HG02763 (cell line): ENCODE measurements around the gene SH3PXD2A.
"Not testable (repeated sequence)": the region's sequence is repeated elsewhere in the genome, so short reads cannot be mapped to it uniquely, and the experiment has no call there.

Source experiments
- ATAC-seq: cut with Tn5 transposase; IDR thresholded peaks from one replicate; pipeline ENCODE4 v1.9.1; 2021; ENCODE audit warnings: mild to moderate bottlenecking, moderate library complexity; ENCODE audit not compliant: unreplicated experiment

The SH3PXD2A gene

GRCh38 chr10:103612462-103613365, 242.7 kb downstream of the SH3PXD2A start:
- ATAC-seq = no peak

GRCh38 chr10:103610921-103611511, 244.4 kb downstream of the SH3PXD2A start:
- ATAC-seq = no peak

GRCh38 chr10:103610083-103610472, 245.3 kb downstream of the SH3PXD2A start:
- no peak for ATAC-seq

GRCh38 chr10:103609231-103610082, 245.9 kb downstream of the SH3PXD2A start:
- ATAC-seq = no peak

GRCh38 chr10:103608056-103608455, 247.3 kb downstream of the SH3PXD2A start:
- not testable (repeated sequence) for ATAC-seq

GRCh38 chr10:103607051-103607450, 248.3 kb downstream of the SH3PXD2A start:
- ATAC-seq = not testable (repeated sequence)

GRCh38 chr10:103606097-103606438, 249.3 kb downstream of the SH3PXD2A start:
- ATAC-seq = not testable (repeated sequence)

- ATAC-seq = no peak
Observed at GRCh38 chr10:103605359-103606096, 249.8 kb downstream of the SH3PXD2A start.

GRCh38 chr10:103603382-103603781, 252.0 kb downstream of the SH3PXD2A start:
- ATAC-seq = no peak

- no peak for ATAC-seq
Observed at GRCh38 chr10:103602852-103603155, 252.6 kb downstream of the SH3PXD2A start.

- ATAC-seq = no peak
Observed at GRCh38 chr10:103602028-103602851, 253.1 kb downstream of the SH3PXD2A start.

- no peak for ATAC-seq
Observed at GRCh38 chr10:103600956-103601569, 254.3 kb downstream of the SH3PXD2A start.

GRCh38 chr10:103600325-103600724, 255.1 kb downstream of the SH3PXD2A start:
- no peak for ATAC-seq

- no peak for ATAC-seq
Observed at GRCh38 chr10:103599907-103600306, 255.5 kb downstream of the SH3PXD2A start.

GRCh38 chr10:103599211-103599610, 256.2 kb downstream of the SH3PXD2A start:
- ATAC-seq = no peak

- no peak for ATAC-seq
Observed at GRCh38 chr10:103598654-103599115, 256.7 kb downstream of the SH3PXD2A start.

GRCh38 chr10:103597003-103597402, 258.4 kb downstream of the SH3PXD2A start:
- no peak for ATAC-seq

GRCh38 chr10:103595933-103596726, 259.2 kb downstream of the SH3PXD2A start:
- ATAC-seq = no peak
